Activated T-cell treated with anti-CD3 and anti-CD28 coated beads for 1 hour (primary cell): ENCODE data around the gene PRKAR2A.

Experiments
- DNase-seq: peaks from one replicate; pipeline ENCODE4 v3.0.0-alpha.2; 2020; ENCODE audit warnings: low read depth

Gene PRKAR2A

DNA sequence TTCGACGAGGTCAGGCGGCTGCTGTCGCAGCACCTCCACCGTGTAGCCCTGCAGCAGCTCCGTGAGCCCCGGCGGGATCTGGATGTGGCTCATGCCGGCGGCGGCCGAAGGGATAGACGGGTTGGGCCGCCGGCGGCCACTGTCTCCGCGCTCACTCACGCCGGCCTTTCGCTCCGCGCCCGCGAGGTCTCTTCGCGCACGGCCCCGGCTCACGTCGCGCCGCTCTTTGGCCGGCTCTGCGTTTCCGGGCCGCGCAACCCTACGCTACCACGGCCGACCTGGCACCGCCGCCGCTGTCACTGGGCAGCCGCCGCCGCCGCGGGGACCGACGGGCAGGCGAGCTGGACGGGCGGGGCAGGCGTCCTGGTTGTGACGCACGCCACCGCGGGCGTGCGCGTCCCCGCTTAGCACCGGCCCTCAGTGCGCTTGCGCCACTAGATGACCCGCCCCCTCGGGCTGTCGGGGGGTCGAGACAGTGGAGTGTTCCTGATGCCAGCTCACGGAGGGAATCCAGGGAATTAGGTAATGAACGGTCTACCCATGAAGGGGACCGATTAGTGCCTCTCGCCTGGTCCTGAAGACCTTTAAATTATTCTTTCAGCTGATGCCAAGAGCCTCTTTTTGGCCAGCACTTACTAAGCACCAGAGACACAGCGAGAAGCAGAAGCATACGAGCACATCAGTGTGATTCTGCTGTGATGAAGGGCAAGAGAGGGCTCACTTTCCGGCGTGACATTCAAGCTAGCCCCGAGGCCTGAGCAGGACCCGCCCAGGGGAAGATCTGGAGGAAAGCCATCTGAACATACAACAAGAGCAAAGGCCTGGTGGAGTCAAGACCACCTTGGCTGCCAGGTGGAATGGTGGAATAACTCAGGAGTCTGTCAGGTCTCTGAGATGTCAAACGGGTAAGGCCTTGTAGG is at the start of gene PRKAR2A:
TSS of gene PRKAR2A (minus strand) at position 371 of the 920 bp plus-strand sequence. CDS start at position 93, 278 bp downstream.
- DNase-seq, result peak; percentile 66

DNA sequence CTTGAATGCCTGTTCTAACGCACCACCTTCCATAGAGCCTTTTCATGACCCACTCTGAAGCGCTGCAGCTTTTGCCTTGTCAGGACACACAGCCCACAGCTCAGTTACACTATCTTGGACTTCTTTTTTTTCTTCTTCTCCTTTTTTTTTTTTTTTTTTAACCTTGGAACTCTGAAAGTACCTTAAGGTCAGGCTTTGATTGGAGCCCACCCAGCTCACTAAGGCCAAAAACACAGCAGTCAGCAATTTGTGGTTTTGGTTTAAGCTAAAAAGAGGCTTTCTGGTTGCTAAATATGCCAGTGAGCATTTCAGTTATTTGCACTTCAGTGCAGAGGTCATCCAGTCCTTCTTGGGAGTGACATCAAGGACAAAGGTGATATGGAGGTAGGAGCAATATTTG is 49.3 kb upstream of the PRKAR2A start:
- DNase-seq, result no peak

GRCh38 chr3:48894516-48894915 is 46.8 kb upstream of the PRKAR2A start:
- DNase-seq, result no peak

- DNase-seq, result no peak
Observed at GRCh38 chr3:48891606-48892005, 43.9 kb upstream of the PRKAR2A start.

DNA sequence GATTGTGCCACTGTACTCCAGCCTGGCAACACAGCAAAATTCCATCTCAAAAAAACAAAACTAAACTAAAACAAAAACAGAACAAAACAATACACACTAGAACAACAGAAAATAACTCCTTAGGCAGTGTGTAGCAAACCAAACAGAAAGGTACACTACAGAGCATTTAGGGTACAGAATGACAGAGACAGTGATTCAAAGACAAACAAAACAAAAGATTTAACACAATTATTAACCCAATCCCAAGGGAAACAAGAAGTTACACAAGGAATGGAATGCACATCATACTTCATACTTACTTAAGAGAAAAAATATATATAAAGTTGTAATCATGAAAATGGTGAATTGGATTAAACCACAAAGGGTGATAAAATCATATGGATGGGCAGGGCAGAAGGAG is 38.1 kb upstream of the PRKAR2A start:
- no peak for DNase-seq

DNA sequence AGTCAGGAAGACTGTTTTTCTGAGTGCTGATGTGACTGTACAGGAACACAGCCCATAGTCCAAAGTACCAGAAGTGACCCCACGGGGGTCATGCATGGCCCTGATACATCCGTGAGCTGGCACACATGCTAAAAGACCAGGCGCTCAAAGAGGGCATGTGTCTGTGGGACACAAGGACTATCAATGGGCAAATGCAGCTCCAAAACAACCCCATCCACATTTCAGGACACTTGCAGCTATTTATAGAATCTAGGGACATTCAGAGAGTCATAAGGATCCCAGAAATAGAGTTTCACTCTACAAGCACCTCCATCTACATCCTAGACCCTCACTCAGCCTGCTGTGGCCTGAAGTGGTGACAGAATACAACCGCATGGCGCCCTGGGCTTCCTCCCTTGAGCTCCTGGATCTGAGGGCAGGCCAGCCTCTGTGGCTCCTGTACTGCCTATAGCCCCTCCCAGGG is 34.0 kb upstream of the PRKAR2A start:
- no peak for DNase-seq

GRCh38 chr3:48881006-48881405 is 33.3 kb upstream of the PRKAR2A start:
- DNase-seq, result no peak

- no peak for DNase-seq
Observed at GRCh38 chr3:48879994-48880377, 32.3 kb upstream of the PRKAR2A start.

DNA sequence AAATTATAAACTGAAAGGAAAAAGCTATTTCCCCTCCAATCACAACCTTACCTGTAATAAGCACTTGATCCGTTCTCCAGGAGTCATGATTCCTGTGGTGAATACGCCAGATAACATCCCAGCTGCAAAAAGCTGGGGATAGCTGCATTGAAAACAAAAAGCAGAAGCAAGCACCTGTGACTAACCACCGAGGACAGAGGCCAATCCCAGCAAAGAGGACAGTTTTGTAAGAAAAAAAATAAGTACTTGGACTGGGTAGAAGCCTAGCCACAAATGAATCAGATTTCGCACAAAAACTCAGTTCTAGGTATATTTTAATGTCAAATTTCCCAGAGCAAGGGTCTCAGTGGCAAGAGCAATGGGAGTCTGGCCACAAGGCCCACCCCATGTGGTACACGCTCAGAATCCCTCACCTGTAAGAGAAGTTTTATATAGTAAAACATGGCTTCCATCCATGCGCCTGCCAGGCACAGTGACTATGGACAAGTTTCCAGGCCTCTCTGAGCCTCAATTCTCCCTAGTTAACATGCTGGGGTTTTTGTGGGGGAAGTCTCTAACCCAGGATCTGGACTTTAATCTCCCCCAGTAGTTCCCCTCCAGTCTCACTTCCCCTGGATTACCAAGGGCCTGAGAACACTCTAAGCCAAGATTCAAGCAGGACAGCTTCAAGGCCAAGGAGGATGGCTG is 31.8 kb upstream of the PRKAR2A start:
- no peak for DNase-seq

GRCh38 chr3:48877671-48878070 is 30.0 kb upstream of the PRKAR2A start:
- no peak for DNase-seq

- DNase-seq, result no peak
Observed at GRCh38 chr3:48863122-48863521, 15.4 kb upstream of the PRKAR2A start.

- DNase-seq, result no peak
Observed at GRCh38 chr3:48859206-48859605, 11.5 kb upstream of the PRKAR2A start.

GRCh38 chr3:48858709-48859108 is 11.0 kb upstream of the PRKAR2A start:
- DNase-seq, result no peak

- no peak for DNase-seq
Observed at GRCh38 chr3:48857641-48858040, 10.0 kb upstream of the PRKAR2A start.

- DNase-seq, result no peak
Observed at GRCh38 chr3:48856469-48856868, 8.8 kb upstream of the PRKAR2A start.

DNA sequence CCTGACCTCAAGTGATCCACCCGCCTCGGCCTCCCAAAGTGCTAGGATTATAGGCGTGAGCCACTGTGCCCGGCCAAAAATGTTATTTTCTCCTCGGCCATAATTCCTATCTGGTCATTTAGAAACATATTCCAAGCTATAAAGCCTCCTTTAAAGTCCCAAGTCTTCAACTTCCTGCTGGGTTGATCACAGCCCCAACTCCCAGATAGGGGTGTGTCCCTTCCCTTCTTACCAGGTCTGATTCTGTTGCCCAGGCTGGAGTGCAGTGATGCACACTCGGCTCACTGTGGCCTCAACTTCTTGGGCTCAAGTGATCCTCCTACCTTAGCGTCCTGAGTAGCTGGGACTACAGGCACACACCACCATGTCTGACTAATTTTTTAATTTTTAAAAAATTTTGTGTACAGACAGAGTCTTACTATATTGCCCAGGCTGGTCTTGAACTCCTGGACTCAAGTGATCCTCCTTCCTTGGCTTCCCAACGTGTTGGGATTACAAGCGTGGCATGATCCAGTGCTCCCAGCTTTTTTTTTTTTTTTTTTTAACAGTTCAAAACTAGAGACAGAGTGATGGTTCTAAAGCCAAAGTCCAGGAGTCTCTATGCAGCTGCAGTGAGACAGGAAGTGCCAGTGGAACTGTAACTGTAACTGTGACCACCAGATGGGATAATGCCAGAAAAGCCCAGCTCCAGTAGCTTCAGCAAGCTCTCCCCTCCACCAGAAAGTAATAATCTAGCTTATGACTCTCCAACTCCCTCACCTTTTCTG is 8.2 kb upstream of the PRKAR2A start:
- DNase-seq, result no peak

DNA sequence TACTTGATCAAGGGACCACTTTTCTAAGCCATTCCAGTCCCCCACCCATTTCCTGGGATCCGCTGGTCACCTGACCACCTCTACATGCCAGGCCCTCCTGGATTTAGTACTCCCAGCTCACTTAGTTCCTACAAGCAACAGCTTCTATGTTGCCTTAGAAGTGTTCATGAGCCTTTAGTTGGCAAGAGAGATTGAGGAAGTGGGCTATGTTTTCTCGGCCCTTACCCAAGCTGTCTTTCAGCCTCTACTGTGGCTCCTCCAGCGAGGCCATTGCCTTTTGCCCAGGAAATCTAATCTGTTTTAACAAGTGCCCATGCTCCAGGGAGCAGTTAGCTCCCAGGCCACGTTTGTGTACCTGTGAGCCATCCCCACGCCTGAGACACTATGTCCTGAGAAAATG is 4.5 kb upstream of the PRKAR2A start:
- DNase-seq, result no peak

DNA sequence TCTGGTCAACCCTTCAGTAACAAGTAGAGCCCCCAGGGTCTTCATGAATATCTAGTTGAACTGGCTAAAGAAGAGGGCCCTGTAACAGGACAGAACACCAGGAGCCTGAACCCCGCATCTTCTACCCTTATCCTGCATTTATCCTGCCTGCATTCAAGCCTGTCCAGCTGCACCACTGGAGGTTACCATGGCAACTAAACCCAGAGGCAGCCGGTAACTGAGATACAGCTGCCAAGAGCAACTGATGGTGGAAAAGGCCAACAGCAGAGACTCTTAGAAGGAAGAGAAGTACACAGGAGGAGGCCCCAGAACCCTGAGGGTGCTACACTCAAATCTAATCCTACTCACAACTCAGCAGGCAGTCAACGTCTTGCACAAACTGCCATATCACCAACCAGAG is 3.7 kb upstream of the PRKAR2A start:
- no peak for DNase-seq

GRCh38 chr3:48848816-48849515 is 1.3 kb upstream of the PRKAR2A start:
- no peak for DNase-seq

DNA sequence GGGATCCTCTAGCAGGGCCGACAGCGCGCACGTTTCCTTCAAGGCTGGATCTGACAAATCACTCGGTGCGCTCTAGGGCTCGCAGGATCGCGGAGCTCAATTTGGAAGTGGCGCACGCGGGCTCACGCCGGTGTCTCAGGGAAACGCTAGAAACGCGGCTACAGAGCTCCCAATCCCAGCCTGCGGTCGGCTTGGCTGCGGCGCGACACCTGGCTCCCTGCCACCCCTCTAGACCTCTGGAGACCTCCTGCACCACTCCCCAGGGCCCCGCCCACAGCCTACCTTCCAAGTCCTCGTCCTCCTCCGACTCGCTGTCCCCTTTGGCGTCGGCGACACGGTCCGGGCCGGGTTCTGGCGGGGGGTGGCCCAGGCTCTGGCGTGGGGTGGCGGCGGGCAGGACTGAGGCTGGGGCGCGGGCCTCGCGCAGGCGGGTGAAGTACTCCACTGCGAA is 596 bp downstream of the PRKAR2A start:
- DNase-seq, result peak; percentile 17

DNA sequence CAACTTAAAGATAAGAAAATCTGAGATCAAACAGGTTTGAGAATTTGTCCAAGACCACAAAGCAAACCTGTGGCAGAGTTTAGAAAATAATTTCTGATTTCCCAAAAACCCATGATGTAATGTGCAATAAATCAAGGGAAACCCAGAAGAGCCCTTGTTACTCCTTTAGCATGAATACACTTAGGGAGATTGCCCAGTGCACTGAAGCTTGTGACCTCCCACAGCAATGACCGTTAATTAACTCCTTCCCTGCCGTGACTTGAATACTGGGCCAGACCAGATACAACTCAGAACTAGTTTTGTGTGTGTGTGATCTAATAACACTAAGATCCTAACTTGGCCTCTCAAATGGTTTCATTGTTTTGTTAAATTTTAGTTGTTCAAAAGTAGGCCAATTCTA is 2.5 kb downstream of the PRKAR2A start:
- DNase-seq, result no peak

DNA sequence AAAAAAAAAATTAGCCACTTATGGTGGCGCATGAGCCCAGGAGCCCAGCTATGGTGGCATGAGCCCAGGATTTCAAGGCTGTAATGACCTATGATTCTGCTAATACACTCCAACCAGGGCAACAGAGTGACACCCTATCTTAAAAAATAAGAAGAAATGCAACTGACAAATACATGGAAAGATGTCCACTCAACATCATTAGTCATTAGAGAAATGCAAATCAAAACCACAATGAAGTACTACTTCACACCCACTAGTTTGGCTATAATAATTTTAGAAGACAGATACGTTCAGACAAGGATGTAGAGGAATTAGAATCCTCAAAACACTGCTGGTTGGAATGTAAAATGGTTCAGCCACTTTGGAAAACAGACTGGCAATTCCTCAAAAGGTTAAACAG is 10.5 kb downstream of the PRKAR2A start:
- DNase-seq, result no peak
